GM19468 (cell line): ENCODE data around the gene NAV3.

ENCODE experiments used
- ATAC-seq: cut with Tn5 transposase; IDR thresholded peaks from one replicate; pipeline ENCODE4 v1.9.1; 2021; ENCODE audit warnings: mild to moderate bottlenecking, moderate library complexity, moderate number of reproducible peaks; ENCODE audit not compliant: unreplicated experiment; ENCODE audit errors: extremely low read depth

NAV3 gene

GRCh38 chr12:78167510-78167909, 336.8 kb downstream of the NAV3 start:
- no peak for ATAC-seq

DNA sequence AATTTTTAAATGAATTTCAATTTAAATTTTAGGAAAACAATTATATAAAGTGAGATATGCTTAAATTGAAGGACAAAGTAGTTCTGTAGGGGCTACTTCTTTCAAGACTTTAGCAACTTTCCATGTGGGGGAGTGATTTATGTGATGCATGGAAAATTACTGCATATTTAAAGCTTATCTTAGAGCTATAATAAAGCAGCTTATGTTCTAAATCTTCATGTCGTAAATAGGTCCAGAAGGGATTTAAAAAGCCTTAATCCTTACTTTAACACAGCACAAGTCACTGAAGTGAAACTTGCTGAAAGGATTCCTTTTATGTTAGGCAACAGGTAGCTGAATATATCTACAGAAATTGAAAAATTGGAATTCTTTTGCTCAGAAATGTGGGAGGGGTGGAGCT, 340.4 kb downstream of the NAV3 start:
- no peak for ATAC-seq

GRCh38 chr12:78176643-78177042, 345.9 kb downstream of the NAV3 start:
- ATAC-seq: no peak

DNA sequence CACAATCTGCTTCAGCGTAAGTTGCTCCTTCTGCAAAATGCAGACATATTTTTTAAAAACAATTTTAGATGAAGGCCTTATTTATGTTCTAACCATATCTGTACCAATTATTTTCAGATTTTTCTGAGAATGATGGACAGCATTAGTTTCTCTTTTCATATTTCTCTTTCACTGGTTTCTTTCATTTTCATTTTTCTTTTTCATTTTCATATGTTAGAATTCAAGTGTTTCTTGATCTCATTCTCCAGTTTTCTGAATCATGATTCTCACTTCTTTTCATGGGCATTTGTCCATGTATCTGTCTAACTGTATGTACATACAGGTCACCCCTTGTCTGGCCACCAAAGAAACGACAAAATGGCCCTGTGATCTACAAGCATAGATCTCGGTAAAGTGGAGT, 346.6 kb downstream of the NAV3 start:
- ATAC-seq: no peak

- ATAC-seq: no peak
Observed at GRCh38 chr12:78179346-78179745, 348.7 kb downstream of the NAV3 start.

- no peak for ATAC-seq
Observed at GRCh38 chr12:78181544-78182162, 351.0 kb downstream of the NAV3 start.

- ATAC-seq: no peak
Observed at GRCh38 chr12:78183824-78184223, 353.1 kb downstream of the NAV3 start.

DNA sequence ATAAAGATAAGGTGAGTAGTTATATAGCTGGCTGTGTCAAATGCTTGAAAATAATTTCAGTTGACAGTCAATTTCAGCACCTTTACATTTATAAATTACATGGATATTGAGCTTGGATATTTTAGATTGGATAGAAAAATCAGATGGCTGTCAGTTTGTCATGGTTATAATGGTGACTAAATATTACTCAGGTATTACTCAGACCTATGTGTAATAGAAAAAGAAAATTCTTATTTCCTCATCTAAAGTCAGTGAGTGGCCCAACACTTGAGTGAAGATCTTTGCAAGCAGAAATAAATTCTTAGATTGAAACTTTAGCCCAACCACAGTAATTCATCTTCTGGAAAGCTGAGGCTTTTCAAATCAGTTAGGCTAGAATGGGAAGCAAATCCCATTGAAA, 354.4 kb downstream of the NAV3 start:
- ATAC-seq: no peak

GRCh38 chr12:78185651-78186050, 355.0 kb downstream of the NAV3 start:
- no peak for ATAC-seq

GRCh38 chr12:78186670-78187069, 356.0 kb downstream of the NAV3 start:
- ATAC-seq: no peak

DNA sequence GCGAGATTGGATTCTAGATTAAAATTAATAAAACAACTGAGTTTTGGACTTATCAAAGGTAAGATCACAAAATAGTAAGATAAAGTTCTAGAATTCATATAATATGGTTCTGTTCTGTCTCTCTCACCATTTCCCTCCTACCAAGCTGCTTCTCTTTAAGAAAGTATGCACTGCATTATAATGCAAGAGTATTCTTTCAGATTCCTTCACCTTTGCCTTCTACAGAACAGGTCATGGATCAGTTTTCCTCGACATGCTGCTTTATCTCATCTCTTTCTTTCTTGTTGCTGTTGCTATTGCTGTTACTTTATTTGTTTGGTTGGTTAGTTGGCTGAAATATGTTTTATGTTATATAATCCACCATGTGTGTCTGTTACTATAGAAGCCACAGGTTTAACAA, 357.0 kb downstream of the NAV3 start:
- no peak for ATAC-seq

DNA sequence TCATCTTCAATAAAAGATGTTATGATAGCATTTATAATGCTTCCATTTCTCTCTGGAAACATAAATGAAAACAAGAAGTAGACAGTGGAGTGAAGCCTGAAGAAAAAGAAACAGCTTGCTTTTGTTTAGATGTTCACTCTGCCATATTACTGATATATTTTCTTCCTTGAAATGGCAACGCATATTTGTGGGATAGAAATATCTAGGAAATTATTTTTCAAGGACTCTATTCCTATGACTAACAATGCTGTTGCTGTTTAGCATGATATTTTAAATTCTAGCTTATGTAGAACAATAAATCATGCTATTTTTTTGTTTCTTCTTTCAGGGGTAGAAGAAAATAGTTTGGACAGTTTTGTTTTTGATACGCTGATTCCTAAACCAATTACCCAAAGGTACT, 359.0 kb downstream of the NAV3 start:
- no peak for ATAC-seq

- no peak for ATAC-seq
Observed at GRCh38 chr12:78191611-78192010, 360.9 kb downstream of the NAV3 start.

GRCh38 chr12:78192979-78193378, 362.3 kb downstream of the NAV3 start:
- no peak for ATAC-seq

DNA sequence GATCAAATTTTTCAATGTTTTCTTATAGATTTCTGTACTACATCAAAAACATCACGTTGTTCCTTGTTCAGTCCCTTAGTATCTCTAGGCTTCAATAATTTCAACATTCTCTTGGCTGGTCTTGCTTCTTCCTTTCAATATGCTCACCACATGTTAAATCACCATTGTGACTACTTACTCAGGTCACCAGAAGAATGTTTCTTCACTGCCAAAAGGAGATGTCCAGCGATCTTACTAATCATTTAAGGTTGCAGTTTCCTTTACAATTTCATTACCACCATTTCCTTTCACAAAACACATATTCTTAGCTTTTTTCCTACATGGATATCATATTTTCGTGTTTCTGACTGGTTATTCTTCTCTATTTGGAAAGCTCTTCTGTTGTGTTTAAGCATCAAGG, 363.8 kb downstream of the NAV3 start:
- no peak for ATAC-seq

GRCh38 chr12:78198896-78199295, 368.2 kb downstream of the NAV3 start:
- ATAC-seq: no peak

- ATAC-seq: no peak
Observed at GRCh38 chr12:78199926-78200325, 369.2 kb downstream of the NAV3 start.

- no peak for ATAC-seq
Observed at GRCh38 chr12:78204926-78205325, 374.2 kb downstream of the NAV3 start.

- ATAC-seq: no peak
Observed at GRCh38 chr12:78208092-78208491, 377.4 kb downstream of the NAV3 start.

DNA sequence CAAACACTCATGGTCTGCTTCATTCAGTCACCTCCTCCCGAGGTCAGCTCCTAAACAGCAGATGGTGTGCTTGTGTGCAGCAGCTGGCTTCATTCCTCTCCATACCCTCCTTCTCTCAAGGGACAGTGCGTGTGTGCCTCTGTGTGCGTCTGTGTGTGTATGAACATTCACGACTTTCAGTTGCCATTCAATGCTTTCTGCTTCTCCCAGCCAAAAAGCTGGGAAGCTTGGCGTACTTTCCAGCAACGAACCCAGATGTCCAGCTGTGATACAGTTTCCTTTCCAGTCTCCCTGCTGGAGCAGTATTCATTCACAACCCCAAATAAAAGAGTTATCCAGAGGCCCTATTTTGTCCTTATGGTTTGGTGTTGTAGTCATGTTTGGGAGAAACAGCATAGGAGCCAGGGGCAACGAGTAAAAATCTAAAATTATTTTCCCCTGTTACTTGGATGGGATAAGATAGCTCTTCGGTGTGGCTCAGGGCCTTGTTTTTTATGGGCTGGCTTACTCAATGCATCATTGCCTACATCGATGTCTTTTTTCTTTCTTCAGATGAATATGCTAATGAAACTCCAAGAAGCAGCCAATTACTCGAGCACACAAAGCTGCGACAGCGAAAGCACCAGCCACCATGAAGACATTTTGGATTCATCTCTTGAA, 379.3 kb downstream of the NAV3 start:
- ATAC-seq: no peak

DNA sequence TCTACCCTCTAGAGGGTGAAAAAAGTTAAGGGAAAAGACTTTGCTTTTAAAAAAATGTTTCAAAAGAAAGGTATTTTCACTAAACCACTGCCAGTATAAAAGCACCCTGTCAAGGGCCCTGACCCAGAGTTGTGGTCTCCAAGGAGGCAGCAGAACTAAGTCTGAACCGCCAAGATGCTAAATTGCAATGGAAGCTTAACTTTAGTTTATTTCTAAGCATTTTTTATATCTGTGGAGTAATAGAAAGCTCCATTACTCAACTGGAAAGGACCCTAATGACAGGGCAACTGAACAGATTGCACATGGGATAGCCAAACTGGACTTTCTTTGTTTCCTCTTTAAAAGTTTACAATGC, 379.8 kb downstream of the NAV3 start:
- ATAC-seq: no peak

- no peak for ATAC-seq
Observed at GRCh38 chr12:78210894-78211302, 380.2 kb downstream of the NAV3 start.
